ENCODE data around the gene ATMIN.

Gene ATMIN

GRCh38 chr16:81006813-81007695 lies 28.6 kb upstream of the ATMIN start, which contains the start of the genes CENPN and CMC2:
CENPN (plus strand) TSS chr16:81007214; CDS start chr16:81011940, 4,726 bp downstream.
CMC2 (minus strand) TSS chr16:81006885; CDS start chr16:80997394, 9,491 bp downstream.
- peak; percentile 96 to 100 (median 98) for DNase-seq

- no peak for DNase-seq
These were observed 27.2 kb upstream of the ATMIN start for GRCh38 chr16:81008505-81008789.

GRCh38 chr16:81012974-81013373 lies 22.7 kb upstream of the ATMIN start:
- DNase-seq, result no peak

- DNase-seq, result no peak
These were observed 21.0 kb upstream of the ATMIN start for GRCh38 chr16:81014672-81015071.

GRCh38 chr16:81018496-81018895 lies 17.1 kb upstream of the ATMIN start:
- DNase-seq, result no peak

- no peak for DNase-seq
These were observed 9.2 kb upstream of the ATMIN start for GRCh38 chr16:81026429-81026828.

- DNase-seq, result no peak
These were observed 5.6 kb upstream of the ATMIN start for GRCh38 chr16:81029930-81030604.

GRCh38 chr16:81035975-81036750 lies 521 bp downstream of the ATMIN start:
- peak; percentile 30 to 68 (median 53) for DNase-seq

GRCh38 chr16:81036751-81037350 lies 1.2 kb downstream of the ATMIN start:
- no peak for DNase-seq

- no peak for DNase-seq
These were observed 4.5 kb downstream of the ATMIN start for GRCh38 chr16:81040131-81040530.

- DNase-seq, result no peak
These were observed 5.2 kb downstream of the ATMIN start for GRCh38 chr16:81040842-81041241.

- no peak for DNase-seq
These were observed 6.1 kb downstream of the ATMIN start for GRCh38 chr16:81041696-81042095.

- no peak for DNase-seq
These were observed 7.2 kb downstream of the ATMIN start for GRCh38 chr16:81042821-81043220.

- DNase-seq, result no peak
These were observed 18.1 kb downstream of the ATMIN start for GRCh38 chr16:81053761-81054160.

GRCh38 chr16:81060576-81061306 lies 25.1 kb downstream of the ATMIN start:
- DNase-seq, result no peak

- DNase-seq, result no peak
These were observed 25.6 kb downstream of the ATMIN start for GRCh38 chr16:81061307-81061640.

- DNase-seq, result no peak
These were observed 26.4 kb downstream of the ATMIN start for GRCh38 chr16:81061871-81062608.

GRCh38 chr16:81066681-81067080 lies 31.0 kb downstream of the ATMIN start:
- DNase-seq, result peak in 1 of 6 experiments; percentile 2

- DNase-seq, result no peak
These were observed 31.5 kb downstream of the ATMIN start for GRCh38 chr16:81067166-81067565.

- DNase-seq, result no peak
These were observed 33.4 kb downstream of the ATMIN start for GRCh38 chr16:81069063-81069462.

- no peak for DNase-seq
These were observed 35.3 kb downstream of the ATMIN start for GRCh38 chr16:81070979-81071378.

- no peak for DNase-seq
These were observed 36.2 kb downstream of the ATMIN start for GRCh38 chr16:81071805-81072204.
